WTC11 (cell line): ENCODE results near the gene KRT37.
"Not testable (repeated sequence)": the region's sequence is repeated elsewhere in the genome, so short reads cannot be mapped to it uniquely, and the experiment has no call there.

Experiments
- ATF2 ChIP-seq: sonication (generic); formaldehyde crosslinking; IDR thresholded peaks from 2 replicates; pipeline ENCODE4 v1.8.1; 2022; ENCODE audit warnings: low read depth, missing genetic modification reagents, borderline replicate concordance
- CTCF ChIP-seq: fragments of 200-600 bp; IDR thresholded peaks from 2 replicates; pipeline ENCODE4 v1.8.0; 2022; ENCODE audit warnings: antibody characterized with exemption
- E2F1 ChIP-seq: sonication (generic); formaldehyde crosslinking; IDR thresholded peaks from 2 replicates; pipeline ENCODE4 v1.8.0; 2022; ENCODE audit warnings: mild to moderate bottlenecking, missing genetic modification reagents
- E2F4 ChIP-seq: sonication (generic); formaldehyde crosslinking; IDR thresholded peaks from 2 replicates; pipeline ENCODE4 v1.8.1; 2022; ENCODE audit warnings: low read depth, mild to moderate bottlenecking, moderate library complexity, missing genetic modification reagents, borderline replicate concordance
- IRF2 ChIP-seq: sonication (generic); formaldehyde crosslinking; IDR thresholded peaks from 2 replicates; pipeline ENCODE4 v1.8.0; 2022; ENCODE audit warnings: low read depth, missing genetic modification reagents, borderline replicate concordance
- JUN ChIP-seq: sonication (generic); formaldehyde crosslinking; IDR thresholded peaks from 2 replicates; pipeline ENCODE4 v1.8.0; 2023; ENCODE audit warnings: mild to moderate bottlenecking, missing genetic modification reagents
- KAT7 ChIP-seq: sonication (generic); formaldehyde crosslinking; IDR thresholded peaks from 2 replicates; pipeline ENCODE4 v1.8.1; 2023; ENCODE audit warnings: missing genetic modification reagents, mild to moderate bottlenecking, borderline replicate concordance
- MAX ChIP-seq: sonication (generic); formaldehyde crosslinking; IDR thresholded peaks from 2 replicates; pipeline ENCODE4 v1.8.0; 2022; ENCODE audit warnings: mild to moderate bottlenecking, missing genetic modification reagents
- MXD4 ChIP-seq: fragments of 250-450 bp; sonication (Bioruptor Pico); IDR thresholded peaks from 2 replicates; pipeline ENCODE4 v1.8.0; 2021; ENCODE audit warnings: mild to moderate bottlenecking, moderate library complexity, borderline replicate concordance
- SMAD4 ChIP-seq: sonication (generic); formaldehyde crosslinking; IDR thresholded peaks from 2 replicates; pipeline ENCODE4 v1.8.0; 2022; ENCODE audit warnings: mild to moderate bottlenecking, missing genetic modification reagents
- TP53 ChIP-seq: sonication (generic); formaldehyde crosslinking; IDR thresholded peaks from 2 replicates; pipeline ENCODE4 v1.8.1; 2023; ENCODE audit warnings: mild to moderate bottlenecking, missing genetic modification reagents
- ZBTB43 ChIP-seq: sonication (generic); formaldehyde crosslinking; IDR thresholded peaks from 2 replicates; pipeline ENCODE4 v1.8.1; 2023; ENCODE audit warnings: mild to moderate bottlenecking, missing genetic modification reagents
- ZNF532 ChIP-seq: fragments of 250-450 bp; sonication (Bioruptor Pico); IDR thresholded peaks from 2 replicates; pipeline ENCODE4 v1.9.0; 2021; ENCODE audit warnings: mild to moderate bottlenecking, borderline replicate concordance

- not testable (repeated sequence) for TF ChIP-seq MAX (CRISPR knock-in tag); ZNF532 (CRISPR knock-in tag); E2F4 (CRISPR knock-in tag); CTCF; ATF2; MXD4 (CRISPR knock-in tag); TP53; IRF2 (CRISPR knock-in tag); ZBTB43; KAT7 (CRISPR knock-in tag); E2F1; SMAD4 (CRISPR knock-in tag); JUN (CRISPR knock-in tag)
Measured at GRCh38 chr17:41422586-41422985, 1.8 kb downstream of the KRT37 start.
